Heart left ventricle (tissue), 13 donors: ENCODE measurements around the gene SMC6.

Experiments used
- CTCF ChIP-seq, 12 donors: fragments of 200-600 bp; sonication (generic) in 4 of 12; IDR thresholded peaks; one replicate each; pipeline versions ENCODE4 v1.5.0 to v1.8.0; 2018 to 2022; ENCODE audit warnings: antibody characterized with exemption in 12 of 12, mild to moderate bottlenecking in 5 of 12
- POLR2A ChIP-seq, 2 donors: fragments of 450-650 bp; IDR thresholded peaks; one replicate each; pipeline ENCODE4 v1.6.1; 2017; ENCODE audit warnings: antibody characterized with exemption in 2 of 2, mild to moderate bottlenecking in 2 of 2, moderate library complexity in 2 of 2
- donor health status: ischemic (EF 13 %, LVEDD 7.1; RV severe dilation, severe dysfunction).
- donor health status: DM: no; HTN: yes; CAD: no.
- donor health status: DM: no; HTN: no; CAD: no.
- donor health status: ischemic (EF 25% LVEDD 6.9; RV normal size, moderate dysfunction).
- donor health status: ischemic (EF 25% LVEDD 5.7; RV mildly dilated, moderate dysfunction).
- donor health status: ischemic (EF 35%, LVEDD 5.7; RV mildly dilated, moderate dysfunction).
- donor health status: nonischemic (EF 11% LVEDD 7.7; RV severe dilation, severe dysfunction).
- donor health status: DM: yes; HTN: yes; CAD: no.
- donor health status: PGD.
- donor health status: ischemic (EF 29% LVEDD 5.4; RV normal size, mild dysfunction).
- donor health status: nonischemic (EF 23%, LVEDD 6.1; RV moderate dilation, normal function).

GRCh38 chr2:17617516-17617915 lies 136.1 kb downstream of the SMC6 start:
- TF ChIP-seq POLR2A (IDR thresholded peaks at IDR 0.05) (no peak), CTCF (IDR thresholded peaks at IDR 0.05) (no peak)
